GM19438 (cell line): ENCODE measurements around the gene RHOU.

Source experiments
- ATAC-seq: cut with Tn5 transposase; IDR thresholded peaks from one replicate; pipeline ENCODE4 v1.9.1; 2021; ENCODE audit warnings: low read depth; ENCODE audit not compliant: unreplicated experiment

Gene RHOU

DNA sequence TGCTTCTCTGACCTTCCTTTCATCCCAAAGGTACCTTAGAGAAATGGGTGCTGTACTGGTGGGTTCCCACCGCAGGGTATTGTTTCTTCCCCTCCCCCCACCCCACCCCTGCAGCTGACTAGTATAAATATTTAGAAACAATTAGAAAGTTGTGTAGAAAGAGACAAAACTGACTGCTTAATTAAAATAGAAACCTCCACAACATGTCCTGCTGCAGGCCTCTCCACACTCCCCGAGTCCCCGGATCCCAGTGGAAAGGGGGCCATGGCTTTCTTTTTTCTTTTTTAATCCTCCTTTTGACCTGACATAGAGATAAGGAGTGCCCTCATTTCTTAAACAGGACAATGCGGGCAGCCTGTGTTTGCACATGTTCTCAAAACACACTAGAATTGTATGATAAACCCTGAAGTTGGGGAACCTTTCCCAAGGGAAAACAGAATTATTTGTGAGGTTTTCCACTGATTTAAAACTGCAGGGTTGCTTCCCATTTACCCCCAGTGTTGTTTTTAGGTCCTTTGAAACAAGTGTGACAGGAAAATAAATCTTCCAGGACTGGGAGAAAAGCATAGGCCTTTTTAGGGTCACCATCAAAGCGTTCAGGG is 1.7 kb downstream of the RHOU start:
- no peak for ATAC-seq

DNA sequence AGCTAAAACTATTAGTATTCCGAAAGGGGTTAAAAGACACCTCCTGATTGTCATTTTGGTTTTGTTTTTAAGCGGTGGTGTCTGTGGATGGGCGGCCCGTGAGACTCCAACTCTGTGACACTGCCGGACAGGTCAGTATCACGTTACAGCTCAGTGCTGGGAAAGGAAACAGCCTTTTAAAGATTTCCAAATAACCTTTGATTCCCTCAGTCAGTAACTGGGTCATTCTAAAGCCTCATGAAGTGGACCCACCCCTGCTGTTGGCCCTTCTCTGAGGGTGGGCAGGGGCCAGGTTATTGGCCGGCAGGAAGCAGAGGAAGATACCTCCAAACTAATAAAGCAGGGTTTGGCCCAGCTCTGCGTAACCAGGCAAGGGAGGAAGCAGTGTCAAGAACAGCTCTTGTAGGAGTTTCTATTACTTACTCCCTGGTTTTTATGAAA is 2.3 kb downstream of the RHOU start:
- ATAC-seq: no peak

DNA sequence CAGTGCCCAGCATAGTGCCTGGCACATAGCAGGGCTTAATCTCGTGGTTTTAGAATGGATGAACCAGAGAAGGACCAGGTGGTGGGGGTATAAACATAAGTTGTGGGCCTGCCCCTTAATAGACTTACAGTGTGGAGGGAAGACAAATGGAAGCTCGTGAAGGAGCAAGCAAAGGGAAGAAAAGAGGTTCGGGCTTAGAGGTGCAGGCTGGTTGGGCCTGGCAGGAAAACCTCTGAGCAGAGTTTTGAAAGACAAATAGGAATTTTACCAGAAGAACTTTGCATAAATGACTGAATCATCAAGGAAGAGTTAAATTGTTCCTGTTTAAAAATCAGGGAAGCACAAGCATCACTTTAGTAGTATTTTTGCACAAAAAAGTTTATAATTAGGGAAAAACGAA is 4.5 kb downstream of the RHOU start:
- ATAC-seq: no peak

DNA sequence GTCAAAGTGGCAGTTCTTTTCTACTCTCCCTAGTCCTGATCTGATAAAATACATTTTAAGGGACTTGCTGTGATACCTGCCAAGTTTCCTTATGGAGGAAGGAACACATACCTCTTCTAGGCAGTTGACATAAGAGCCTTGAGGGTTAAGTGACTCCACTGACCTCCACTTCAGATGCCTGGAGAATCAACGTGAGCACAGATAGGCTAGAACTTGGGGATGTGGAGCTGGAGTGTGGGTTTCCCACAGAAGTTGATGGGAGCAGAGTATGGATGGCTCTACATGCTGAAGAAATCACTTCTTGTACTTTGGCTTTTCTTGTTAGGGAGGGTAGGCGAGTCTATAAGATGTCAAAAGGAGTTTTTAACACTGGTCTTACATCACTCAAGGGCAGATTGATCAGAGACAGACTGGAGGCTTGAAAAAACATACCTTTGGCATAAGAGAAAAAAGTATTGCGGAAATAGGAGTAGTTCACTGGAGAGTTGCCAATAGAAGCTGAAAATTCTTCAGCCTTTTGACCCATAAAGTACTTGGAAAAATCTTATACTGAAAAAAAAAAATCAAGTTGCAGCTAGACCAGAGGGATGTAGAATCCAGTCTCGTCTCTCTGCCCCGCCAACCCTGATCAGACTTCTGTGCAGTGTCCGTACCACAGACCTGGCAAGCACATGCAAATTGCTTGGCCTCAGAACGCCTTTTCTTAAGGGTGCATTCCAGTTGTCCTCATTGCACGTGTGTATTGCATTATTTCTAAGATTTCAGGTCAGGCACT is 5.5 kb downstream of the RHOU start:
- ATAC-seq: no peak

DNA sequence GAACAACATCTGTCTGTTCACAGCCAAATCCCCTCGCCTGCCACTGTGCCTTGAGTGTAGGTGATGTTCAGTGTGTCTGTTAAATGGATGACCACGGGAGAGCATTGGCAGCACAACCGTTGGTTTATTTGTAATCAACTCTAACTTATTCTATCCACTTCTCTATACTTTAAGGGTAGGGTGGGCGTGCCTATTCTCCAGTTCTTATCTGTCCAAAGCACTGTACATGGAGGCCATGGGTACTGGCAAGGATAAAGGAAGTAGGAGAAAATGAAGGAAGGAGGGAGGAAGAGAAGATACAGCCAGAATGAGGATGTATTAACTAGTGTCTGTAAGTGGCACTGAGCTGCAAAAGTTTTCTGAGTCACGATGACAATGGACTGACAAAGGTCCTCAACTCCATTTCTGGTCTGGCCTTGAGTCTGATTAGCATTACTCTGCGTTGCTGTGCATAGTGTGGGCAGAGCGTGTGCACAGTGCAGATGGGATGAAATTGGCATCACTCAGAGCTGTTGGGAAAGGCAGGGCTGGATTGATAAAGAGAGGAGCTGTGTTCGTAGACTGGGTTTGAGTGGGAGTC is 7.1 kb downstream of the RHOU start:
- no peak for ATAC-seq

DNA sequence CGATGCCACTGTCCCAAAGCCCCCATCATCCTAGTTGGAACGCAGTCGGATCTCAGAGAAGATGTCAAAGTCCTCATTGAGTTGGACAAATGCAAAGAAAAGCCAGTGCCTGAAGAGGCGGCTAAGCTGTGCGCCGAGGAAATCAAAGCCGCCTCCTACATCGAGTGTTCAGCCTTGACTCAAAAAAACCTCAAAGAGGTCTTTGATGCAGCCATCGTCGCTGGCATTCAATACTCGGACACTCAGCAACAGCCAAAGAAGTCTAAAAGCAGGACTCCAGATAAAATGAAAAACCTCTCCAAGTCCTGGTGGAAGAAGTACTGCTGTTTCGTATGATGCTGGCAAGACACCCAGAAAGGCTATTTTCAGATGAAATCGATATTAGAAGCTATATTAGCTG is 8.1 kb downstream of the RHOU start:
- no peak for ATAC-seq

DNA sequence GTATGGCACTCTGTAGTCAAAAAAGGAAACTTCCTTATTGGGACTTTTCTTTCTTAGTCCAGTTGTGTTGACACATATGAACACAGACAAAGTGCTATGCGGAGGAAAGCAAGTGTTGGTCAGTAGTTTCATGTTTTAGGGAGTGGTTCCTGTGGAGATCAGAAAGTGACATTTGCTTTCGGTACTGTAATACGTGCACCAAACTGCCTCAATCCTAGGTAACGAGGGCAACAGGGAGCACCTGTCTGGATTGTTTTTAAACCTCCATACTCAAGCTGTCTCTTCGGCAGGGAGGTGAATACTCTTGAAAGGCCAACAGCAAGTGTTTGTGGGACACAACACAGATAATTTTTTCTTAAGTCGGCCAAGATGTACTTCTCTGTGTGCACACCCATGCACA is 9.1 kb downstream of the RHOU start:
- ATAC-seq: no peak

DNA sequence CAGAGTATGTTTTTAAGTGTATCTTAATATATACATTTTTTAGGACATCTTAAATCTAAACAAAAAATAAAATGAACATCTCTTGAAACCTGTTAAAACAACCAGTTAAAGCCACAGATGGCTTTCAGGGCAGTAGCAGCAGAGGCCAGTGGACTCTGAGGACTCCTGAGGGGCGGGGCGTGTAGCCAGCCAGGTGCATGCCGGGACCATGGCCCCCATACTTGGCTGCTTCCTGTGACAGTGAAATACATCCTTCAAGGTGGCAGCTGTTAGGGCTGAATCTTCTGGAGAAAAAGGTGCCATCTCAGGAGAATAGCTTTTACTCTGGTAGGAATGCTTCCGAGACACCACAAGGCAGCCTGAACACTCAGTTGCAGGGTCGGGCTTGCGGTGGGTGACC is 9.6 kb downstream of the RHOU start:
- ATAC-seq: no peak

DNA sequence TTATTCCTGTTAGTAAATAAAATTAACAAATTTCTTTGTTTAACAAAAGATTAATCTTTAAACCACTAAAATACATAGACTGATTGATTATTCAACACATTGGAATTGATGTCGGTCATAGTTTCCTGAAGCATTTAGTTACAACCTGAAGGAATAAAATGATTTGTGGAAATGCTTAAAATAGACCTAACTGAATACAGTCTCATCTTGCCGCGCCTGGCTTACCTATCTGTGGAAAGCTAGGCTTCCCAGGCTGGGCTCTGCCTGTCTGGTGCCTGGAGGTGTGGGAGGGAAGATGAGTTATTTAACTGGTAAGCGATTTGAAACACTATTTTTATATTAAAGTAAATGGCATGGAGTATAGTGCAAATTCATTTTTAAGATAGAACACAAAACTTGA is 10.2 kb downstream of the RHOU start:
- ATAC-seq: no peak

DNA sequence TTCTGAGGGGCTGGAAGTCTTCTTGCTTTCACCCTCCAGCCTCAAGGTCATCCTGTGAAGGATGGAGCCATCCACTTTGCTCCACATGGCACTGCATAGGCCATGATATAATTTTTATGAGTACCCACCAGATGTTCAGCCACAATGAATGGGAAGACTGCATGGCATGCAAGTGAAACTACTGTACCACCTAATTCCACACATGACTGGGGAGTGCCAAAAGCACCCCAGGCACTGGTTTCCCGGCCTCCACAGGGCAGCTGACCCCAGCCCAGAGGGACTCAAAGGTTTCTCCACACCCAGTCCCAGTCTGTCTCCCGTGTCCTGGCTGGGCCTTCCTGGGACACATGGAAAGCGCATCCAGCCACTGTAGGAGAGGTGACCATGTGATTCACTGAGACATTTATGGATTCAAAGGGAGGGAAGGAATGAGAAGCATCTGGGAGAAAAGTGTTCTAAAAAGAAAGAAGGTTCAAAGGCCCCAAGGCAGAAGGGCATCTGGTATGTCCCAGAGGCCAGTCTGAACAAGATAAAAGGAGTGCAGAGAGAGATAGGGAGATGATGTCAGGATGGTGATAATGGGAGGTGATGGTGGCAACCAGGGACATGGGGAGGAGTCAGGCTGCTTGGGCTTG is 12.1 kb downstream of the RHOU start:
- ATAC-seq: no peak

DNA sequence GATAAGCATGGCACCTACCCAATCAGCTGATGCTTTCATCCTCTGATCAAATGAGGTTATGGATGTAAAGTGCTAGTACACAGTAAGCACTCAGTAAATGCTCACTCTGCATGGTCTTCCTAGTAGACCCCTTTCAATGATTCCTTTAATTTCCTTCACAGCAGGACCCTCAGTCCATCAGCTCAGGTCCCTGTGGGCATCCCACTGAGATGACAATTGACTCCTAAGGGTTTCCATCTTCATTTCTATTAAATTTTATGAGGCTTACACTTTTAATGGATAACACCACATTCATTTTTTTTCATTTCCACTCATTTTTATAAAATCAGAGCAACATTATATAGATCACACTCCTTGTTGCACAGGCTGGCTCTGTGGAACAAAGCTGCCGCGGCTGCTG is 12.8 kb downstream of the RHOU start:
- ATAC-seq: no peak

DNA sequence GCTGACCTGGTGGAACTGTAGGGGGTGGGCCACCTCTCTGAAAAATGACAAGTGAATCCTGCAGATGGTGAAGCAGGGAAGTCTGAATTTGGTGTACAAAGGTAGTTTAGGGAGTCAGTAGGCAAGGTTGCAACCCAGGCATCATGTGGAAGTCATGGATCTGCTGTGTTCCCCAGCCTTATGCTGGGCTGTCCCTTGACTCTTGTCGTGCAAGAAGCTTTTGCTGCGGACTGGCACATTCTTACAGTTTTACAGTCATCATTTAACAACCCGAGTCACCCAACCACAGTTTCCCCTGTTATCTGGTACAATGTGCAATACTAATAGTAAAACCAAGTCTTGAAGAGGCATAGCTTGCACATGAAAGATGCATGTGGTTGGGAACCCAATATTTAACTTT is 13.2 kb downstream of the RHOU start:
- ATAC-seq: no peak

DNA sequence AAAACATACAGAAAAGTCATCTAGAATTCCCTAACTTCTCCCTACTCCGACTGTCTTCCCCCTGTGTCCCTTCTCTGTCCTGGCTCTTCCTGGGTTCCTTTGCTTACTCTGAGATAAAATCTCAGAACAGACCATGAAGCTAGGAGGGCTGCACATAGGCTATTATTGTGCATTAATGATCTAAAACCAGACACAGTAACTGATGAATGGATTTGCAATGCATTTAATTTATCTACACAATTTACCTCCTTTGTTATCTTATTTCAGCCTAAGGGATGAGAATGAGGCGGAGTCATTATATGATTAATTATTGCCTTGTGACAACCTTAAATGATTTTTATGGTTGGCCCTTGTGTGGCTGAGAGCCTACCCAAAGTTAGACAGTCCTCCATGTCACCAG is 14.5 kb downstream of the RHOU start:
- ATAC-seq: no peak

DNA sequence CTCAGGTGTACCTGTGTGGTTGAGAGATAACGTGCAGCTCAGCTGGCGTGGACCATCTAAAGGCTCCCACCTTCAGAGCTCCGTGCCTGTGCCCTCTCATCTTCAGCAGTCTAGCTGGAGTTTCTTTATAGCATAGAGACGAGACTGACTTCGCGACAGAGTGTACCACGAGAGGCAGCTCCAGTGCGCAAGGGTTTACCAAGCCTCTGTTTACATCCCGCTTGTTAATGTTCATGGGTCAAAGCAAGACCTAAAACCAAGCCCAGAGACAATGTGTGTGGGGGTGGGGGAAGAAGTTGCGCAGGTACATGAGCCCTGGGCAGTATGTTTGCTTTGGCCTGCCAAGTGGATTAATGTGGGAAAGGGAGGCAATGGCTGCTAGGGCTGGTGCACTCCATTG is 15.6 kb downstream of the RHOU start:
- ATAC-seq: no peak

DNA sequence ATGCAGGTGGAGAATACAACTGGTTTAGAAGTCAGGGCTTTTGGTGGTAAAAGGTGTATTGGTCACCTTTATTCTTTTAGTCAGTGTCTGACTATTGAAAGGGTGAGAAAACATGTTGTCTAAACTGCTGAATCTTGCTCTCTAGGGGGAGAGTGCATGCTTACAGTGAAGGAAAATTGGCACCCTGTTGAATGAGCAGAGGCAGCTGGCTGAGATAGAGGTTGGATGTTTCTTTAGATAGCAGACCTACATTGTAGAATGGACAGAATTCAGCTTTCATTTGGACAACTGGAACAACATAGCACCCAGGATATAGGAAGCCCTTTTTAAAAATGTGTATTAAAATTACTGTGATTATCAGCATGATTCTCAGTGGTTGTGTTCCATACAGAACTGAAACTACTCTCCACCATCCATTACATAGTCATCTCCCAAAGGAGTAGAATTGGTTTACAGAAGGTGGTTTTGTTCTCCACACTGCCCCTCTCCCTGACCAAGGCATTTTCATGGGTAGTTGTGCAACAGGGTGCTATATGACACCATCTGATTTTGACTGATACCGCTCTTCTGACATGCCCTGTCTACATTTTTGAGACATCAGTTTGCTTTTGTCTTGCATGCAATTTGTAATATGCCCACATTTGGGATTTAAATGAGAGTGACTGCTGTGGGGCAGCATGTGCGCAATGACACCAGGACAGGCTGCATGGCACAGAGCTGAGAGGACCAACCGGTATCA is 16.2 kb downstream of the RHOU start:
- ATAC-seq: no peak

DNA sequence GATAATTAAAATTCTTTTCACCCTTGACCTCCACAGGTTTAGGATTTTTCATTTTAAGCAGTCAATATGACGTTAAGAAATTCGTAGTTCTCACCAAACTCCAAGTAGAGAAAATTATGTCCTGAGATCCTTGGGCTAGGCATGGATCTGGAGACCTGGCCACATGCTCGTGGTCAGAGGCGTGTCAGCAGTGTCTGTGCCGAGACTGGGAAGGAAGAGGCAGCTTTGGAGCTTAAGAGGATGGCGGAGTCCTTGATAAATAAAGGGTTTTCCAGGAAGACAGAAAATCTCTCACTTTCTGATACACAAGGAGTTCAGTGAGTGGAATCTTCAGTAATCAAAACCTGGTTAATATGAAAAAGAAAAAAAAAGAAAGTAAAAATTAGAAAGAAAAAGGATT is 17.0 kb downstream of the RHOU start:
- no peak for ATAC-seq

DNA sequence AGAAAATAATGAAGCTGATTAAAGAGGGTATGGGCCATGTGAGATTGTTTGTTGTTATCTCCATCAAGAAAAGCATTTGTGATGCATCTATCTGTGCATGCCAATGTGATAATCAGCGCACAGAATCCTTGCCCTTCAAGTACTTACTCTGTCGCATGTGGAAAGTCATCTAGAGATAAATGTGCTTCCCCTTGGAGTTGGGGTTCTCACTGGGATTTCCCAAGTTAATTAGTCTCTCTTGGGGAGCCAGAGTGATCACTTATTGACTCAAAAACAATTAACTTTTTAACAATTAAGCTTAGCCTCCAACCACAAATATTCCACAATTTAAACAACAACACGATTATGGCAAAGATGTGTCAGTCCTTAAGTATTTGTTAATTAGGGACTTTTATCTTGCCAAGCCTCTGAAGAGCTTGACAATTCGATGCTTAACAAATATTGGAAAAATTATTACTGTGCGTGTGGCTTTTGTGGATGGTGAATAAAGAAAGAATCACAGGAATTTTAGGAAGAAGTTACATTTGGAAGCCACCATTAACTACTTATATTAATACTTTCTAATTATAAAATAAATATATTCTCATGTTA is 17.5 kb downstream of the RHOU start:
- no peak for ATAC-seq

DNA sequence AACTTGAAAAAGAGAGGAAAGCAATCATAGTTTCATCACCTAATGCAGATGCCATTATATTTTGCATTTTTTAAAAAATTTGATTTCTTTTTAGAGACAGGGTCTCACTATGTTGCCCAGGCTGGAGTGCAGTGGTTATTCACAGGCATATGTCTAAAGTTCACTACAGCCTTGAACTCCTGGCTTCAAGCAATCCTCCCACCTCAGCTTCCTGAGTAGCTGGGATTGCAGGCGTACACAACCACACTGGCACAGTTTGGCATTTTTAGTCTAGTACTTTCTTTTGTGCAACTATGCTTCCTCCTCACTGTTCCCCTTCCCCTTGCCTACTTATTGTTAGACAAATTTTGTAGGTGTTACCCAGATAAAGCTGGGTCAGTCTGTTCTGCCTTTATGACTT is 18.0 kb downstream of the RHOU start:
- no peak for ATAC-seq

DNA sequence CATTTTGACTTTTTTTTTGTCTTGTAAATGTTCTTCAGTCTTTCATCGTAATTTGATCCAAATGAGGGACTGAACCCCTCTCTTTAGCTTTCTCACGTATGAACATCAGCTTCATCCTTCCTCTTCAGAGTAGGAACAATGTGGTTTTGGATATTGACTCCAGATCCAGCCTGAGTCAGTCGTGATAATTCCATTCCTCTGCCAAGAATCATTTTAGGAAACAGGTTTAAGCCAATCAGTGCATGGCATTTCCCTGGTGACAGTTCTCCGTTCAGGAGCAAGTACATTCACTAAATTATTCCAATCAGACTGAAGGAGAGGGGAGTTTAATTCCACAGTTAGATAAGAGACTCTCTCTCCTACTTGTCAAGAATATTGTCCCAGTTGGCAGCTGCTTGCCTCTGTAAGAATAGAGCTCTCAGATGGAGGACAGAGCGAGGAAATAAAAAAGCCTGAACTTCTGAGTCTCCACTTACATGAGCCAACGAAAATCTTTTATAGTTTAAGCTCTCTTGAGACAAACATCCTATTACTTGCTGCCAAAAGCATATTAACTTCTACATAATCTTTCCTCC is 18.6 kb downstream of the RHOU start:
- ATAC-seq: no peak

DNA sequence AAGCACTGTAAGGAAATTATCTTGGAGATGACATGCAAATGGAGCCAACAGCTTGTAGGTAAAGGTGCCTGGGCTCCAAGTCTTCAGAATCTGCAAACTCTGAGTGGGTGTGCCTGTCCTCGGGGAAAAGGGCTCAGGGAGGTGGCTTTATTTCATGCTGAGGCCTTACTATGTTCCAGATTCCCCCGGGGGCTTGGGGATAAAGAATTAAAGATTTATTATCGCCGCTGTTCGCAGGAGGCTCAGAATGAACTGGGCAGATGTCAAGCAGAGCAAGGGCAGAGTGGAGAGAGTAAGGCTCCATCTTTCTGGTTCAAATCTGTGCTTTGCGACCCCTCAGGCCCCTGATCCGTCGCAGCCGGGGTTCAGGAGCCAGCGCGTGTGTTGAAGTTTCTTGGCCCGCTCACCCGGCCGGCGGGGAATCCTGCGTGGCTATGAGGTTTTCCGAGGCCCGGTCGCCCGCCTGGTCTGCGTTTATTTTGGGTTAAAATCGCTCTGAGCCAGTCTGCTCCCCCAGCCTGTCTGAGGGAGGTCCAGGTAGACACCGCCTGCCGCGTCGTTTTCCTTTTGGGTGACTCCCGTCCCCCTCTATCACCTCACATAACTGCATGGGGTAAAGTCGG is 19.5 kb downstream of the RHOU start:
- no peak for ATAC-seq
